CD4-positive, alpha-beta T cell treated with Interleukin-12 subunit alpha and Interleukin-12 subunit beta, for 1 hour (primary cell): ENCODE data around the gene EXD2.
"Not testable (repeated sequence)": the region's sequence is repeated elsewhere in the genome, so short reads cannot be mapped to it uniquely, and the experiment has no call there.

Source experiments
- DNase-seq: peaks from one replicate; pipeline ENCODE4 v3.0.0-alpha.2; 2020

The EXD2 gene

DNA sequence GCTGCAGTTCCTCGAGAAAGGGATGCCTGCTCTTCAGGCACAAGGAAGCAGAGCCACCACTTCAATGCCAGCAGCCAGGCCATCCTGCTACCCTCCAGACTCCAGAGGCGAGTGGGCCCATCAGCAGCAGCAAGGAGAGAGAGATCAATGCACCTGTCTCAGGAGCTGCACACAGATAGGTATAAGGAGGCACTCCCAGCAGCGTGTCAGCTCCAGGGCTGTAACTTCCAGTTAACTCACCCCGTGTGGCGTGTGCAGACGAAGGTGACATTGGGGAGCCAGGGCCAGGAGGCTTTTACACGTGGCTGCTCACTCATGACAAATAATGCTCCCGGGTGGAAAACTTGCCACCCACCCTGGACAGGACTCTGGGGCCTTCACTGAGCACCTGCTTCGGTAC, 92.9 kb downstream of the EXD2 start:
- no peak for DNase-seq

DNA sequence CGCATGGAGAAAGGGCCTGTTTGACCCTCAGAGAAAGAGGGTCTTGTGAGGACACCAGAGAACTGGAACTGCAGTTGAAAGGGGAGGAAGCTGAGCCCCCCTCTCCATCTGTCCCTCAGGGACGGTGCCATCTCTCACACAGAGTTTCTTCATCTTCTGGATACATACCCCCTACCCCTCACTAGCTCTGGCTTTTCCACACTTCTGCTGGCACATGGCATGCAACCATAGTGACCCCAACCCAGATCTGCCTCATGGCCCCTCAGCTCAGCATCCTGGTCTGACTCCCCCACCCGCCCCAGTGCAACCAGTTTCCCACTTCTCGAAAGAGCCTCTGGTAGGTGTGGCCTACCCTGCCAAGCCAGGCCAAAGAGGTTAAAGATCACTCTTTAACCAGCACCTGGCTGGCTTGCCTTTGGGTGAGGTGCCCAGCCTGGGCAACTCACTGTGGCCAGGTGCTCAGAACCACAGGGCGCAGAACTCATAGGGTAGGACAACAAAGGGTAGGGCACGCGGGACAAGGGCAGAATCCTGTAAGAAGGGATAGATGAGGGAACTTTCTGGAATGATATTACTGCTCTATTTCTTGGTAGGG, 94.5 kb downstream of the EXD2 start:
- no peak for DNase-seq

DNA sequence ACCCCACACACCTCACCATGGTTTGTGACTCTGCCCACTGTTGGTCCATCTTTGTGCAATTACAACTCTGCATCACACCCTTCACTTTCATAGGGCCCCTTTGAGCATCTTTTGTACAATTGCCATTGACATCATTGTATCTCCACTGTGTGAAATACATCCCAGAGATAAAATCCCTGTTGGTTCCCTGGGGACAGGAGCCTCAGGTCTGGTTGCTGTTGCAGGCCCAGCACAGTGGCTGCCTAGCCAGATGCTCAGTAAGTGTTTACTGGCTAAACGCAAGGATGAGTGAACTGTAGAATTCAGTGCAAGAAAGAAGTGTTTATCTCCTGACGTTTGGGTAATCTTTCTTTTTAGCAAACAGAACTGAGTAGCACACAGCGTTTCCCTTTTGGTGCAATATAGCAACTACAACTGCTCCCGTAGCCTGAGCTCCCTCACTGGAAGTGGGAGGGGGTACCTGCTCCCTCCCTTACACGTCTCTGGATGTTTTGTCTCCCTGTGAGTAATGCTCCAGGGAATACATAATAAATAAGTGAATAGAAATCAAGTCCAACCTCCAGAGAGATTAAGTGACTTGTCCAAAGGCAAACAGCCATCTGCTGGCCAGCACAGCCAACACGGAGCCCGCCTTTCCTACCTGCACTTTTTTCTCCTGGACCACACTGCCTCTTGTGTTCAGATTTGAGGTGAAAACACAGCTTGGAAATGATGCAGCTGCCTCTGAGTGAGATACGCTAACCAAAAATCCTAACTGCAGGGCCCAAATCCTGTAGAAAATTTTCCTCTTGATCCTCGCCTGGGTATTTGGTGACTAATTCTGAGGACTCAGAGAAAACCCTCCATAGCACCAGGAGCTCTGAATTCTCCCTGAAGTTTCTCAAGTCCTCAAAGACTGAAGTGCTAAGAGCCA, 96.1 kb downstream of the EXD2 start:
- no peak for DNase-seq

DNA sequence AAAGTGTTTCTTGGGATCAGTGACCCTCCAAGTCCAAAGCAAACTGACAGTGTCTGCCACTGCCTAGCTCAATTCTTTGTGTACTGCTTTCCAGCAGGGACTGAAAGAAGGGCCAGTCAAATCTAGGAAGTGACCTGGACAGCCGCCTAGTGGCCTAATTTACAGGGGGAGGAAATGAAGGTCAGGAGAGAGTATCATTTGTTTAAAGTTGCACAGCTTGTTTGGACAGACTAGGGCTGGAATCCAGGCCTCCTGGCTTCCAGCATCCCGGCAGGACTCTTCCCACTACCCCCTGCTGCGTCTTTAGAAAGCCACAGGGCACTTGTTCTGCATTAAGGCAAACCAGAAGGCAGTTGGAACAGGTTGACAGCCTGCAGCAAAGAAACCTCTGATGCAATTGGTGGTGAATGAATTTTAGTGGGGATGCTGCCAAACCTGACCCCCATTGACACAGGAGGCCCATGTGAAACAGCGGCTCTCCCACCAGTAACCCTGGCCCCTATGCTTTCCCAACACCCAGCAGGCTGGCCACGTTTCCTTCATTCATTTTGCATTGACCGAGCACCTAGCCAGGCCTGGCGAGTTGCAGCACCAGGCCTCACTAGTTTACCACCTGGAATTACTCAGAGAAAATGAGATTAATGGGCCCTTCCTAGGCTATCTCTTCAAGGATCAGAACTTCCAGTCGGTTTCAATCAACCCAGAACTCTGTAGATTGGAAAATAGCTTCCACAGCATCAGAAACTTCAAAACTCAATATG, 96.9 kb downstream of the EXD2 start:
- no peak for DNase-seq

DNA sequence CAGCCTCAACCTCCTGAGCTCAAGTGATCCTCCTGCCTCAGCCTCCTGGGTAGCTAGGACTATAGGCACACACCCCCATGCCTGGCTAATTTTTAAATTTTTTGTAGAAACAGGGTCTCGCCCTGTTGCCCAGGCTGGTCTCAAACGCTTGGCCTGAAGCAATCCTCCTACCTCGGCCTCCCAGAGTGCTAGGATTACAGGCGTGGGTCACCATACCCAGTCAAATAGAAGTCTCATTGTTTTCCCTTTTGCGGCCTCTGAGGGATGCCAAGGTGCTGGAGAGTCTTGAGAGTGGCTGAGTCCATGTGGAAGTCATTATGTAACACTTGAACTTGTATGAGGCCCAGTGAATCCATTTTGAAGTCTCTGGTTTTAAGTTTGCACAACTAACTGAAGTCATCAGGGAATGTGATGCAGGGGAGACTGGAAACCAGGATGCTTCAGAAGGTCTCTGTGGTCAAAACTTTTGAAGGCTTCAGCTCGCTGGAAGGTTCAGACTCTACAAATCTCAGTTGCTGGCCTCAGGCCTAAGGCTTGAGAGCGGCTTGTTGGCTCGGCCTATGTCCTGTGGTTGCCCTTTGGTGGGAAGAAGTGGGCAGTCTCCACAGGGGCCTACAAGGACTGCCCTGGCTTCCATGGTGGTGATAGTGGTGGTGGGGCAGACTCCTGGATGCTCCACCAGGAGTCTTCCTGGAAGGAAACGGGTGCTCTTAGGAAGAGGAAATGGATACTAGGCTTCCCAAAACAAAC, 97.8 kb downstream of the EXD2 start:
- no peak for DNase-seq

DNA sequence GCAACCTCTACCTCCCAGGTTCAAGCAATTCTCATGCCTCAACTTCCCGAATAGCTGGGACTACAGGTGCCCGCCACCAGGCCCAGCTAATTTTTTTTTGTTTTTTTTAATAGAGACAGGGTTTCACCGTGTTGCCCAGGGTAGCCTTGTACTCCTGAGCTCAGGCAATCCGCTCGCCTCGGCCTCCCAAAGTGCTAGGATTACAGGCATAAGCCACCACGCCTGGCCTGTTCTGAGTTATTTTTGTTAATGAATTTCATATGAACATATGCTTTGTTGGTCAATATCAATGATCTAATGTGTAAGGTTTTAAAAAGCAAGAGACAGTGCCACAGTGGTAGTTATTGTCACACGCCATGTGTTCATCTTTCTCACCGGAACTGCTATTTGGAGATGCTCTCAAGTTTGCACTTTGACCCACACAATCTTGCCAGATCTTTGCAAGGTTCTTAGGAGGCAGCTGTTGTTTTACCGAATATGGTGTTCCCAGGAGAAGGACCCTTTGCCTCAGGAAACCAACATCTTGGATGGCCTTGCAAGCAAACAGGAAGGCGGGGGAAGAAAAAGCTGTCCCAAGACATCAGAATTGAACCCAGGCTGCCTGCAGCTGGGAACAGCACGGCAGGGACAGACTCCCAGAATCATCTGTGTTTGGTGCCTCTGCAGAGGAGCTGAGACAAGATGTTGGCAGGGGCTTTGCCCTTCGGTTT, 98.7 kb downstream of the EXD2 start:
- DNase-seq: no peak

DNA sequence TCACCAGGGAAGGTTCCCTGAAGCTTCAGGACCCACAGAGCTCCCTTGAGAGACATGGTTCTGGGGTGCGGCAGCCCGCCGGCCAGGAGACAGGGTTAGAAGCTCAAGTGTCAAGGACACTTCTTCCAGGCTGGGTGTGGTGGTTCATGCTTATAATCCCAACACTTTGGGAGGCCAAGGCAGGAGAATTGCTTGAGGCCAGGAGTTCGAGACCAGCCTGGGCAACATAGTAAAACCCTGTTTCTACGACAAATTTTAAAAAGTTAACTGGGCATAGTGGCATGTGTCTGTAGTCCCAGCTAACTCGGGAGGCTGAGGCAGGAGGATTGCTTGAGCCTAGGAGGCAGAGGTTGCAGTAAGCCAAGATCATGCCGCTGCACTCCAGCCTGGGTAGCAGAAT, 99.6 kb downstream of the EXD2 start:
- DNase-seq: not testable (repeated sequence)

DNA sequence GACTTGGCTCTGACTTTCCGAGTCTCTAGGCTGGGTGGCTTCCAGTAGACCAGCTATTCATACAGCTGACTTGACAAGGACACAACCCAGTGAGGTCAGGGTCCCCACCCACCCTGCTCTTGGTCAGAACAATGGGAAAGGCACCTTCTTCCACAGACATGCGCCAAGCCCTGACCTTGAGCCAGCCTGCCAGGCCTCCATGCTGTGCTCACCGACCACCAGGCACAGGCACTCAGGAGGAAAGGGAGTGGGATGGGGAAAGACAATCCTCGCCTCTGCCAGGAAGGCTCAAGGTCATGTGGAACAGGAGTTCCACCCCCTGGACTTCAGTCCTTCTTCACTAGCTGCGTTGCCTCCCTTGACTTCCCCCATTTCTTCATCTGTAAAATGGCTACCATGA, 100.1 kb downstream of the EXD2 start:
- DNase-seq: no peak

DNA sequence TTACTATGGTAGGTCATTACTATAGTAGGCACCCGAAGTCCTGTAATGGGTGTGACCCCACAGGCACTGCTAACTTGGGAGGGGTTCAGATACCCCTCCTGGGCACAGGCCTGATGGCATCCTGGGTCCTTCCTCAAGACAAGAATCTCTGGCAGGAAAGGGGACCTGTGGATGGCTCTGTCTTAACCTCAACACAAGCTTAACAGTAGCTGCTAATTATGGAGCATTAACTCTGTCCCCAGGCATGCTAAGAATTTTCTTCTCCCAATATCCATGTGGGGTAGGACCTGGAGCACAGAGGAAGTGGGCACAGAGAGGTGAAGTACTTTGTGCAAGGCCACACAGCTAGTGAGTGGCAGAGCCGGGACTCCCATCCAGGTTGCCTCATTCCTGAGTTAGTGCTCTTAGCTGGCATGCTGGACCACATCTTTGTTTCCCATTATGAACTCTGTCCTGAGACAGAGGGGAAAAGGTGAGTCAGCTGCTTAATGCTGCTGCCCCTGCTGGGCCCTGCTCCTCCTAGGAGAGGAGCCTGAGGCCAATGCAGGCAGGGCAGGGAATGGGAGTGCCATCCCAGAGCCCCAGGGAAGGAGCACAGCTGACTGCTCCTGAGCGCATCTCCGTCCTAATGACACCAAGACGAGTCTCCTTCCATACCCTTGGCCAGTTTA, 100.7 kb downstream of the EXD2 start:
- DNase-seq: no peak
